Ishikawa (cell line): ENCODE measurements around the gene TBC1D32.

Experiments
- CEBPB ChIP-seq: IDR thresholded peaks from 2 replicates; pipeline ENCODE4 v1.6.1; 2012
- EGR1 ChIP-seq: IDR thresholded peaks from 2 replicates; pipeline ENCODE4 v1.6.1; 2012
- EP300 ChIP-seq: IDR thresholded peaks from 2 replicates; pipeline ENCODE4 v1.6.1; 2012; ENCODE audit warnings: borderline replicate concordance
- MAX ChIP-seq: IDR thresholded peaks from 2 replicates; pipeline ENCODE4 v1.6.1; 2012
- REST ChIP-seq: IDR thresholded peaks from 2 replicates; pipeline ENCODE4 v1.6.1; 2012; ENCODE audit warnings: low read depth, mild to moderate bottlenecking
- TAF1 ChIP-seq: IDR thresholded peaks from 2 replicates; pipeline ENCODE4 v1.6.1; 2012; ENCODE audit warnings: low read depth, mild to moderate bottlenecking
- TCF12 ChIP-seq: IDR thresholded peaks from 2 replicates; pipeline ENCODE4 v1.6.1; 2012; ENCODE audit warnings: low read depth
- YY1 ChIP-seq: IDR thresholded peaks from 2 replicates; pipeline ENCODE4 v1.6.1; 2012; ENCODE audit warnings: low read depth
- ZBTB7A ChIP-seq: IDR thresholded peaks from 2 replicates; pipeline ENCODE4 v1.6.1; 2012; ENCODE audit warnings: low read depth

GRCh38 chr6:121309768-121310469, 24.4 kb downstream of the TBC1D32 start:
- TF ChIP-seq YY1: no peak
- TF ChIP-seq CEBPB: no peak
- TF ChIP-seq REST: no peak
- TF ChIP-seq TAF1: no peak
- TF ChIP-seq EGR1: no peak
- TF ChIP-seq TCF12: no peak
- TF ChIP-seq MAX: no peak
- no peak for TF ChIP-seq ZBTB7A
- TF ChIP-seq EP300: no peak
